HG03135 (cell line): ENCODE measurements around the gene AGO4.

Source experiments
- ATAC-seq: cut with Tn5 transposase; IDR thresholded peaks from one replicate; pipeline ENCODE4 v1.9.1; 2021; ENCODE audit warnings: mild to moderate bottlenecking, moderate library complexity; ENCODE audit not compliant: unreplicated experiment

The AGO4 gene

DNA sequence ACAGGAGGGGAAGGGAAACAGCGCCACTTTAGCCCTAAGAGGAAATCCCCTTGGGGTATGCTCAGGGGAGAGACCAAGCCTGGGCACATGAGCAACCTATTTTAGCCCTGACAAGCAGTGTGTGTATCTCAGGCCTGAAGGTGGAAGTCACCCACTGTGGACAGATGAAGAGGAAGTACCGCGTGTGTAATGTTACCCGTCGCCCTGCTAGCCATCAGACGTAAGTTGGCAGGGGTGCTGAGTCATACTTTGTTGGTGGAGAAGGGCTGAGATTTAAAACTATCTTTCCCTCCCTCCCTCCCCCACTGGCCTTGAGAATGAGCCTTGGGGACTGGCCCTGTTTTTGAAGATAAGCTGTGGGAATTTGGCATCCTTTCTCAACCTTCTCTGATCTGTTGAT is 86.4 kb downstream of the AGO4 start:
- no peak for ATAC-seq

- ATAC-seq, result no peak
These were observed 86.8 kb downstream of the AGO4 start for GRCh38 chr1:35894656-35895055.

DNA sequence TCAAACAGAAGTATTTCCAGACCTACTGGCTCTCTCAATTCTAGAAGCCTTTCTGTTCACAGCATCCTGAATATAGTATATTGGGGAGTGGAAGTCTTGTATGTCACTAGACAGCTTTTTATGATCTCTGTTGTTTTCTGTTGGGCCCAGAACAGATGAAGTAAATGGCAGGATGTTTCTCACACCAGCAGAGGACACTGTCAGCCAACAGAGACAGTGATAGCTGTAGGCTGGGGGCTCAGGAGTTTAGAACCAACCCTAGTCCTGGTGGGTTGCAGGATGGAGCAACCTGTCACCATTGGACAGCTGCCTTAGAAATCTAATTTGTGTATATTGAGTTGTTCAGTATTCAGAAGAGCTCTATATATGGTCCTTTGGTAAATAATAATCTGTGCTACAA is 92.1 kb downstream of the AGO4 start:
- no peak for ATAC-seq

GRCh38 chr1:35901235-35901634 is 93.4 kb downstream of the AGO4 start:
- no peak for ATAC-seq

DNA sequence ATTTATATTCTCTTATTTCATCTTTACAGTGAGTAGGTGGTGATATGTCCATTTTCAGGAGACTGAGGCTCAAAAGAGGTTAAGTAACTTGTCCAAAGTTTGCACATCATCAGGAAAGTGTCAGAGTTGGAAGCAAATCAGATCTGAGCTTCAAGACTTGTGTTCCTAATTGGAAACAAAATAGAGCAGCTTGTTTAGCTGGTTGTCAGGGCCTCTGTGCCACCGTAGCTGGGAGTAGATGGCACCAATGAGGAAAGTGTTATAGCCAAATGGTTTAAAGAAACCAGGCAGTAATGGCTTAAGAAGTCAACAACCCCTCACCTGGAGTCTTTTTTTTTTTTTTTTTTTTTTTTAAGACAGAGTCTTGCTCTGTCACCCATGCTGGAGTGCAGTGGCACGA is 94.9 kb downstream of the AGO4 start:
- no peak for ATAC-seq
